ENCODE data around the gene SPATA21. TPM values are rescaled to one million over a fixed set of nuclear protein-coding genes. Genes with fewer than 3 reads are reported as not detected.

Gene SPATA21
- total and polyA plus RNA-seq, 7 experiments from 2014 or later = not detected

Other genes starting within 250 kb of the SPATA21 start
- gene ARHGEF19, start 224.8 kb downstream of the SPATA21 start, total RNA-seq = 10 to 100 TPM in 3 of 5 experiments, 1 to 10 TPM in 2; 8.8 to 12.4 (median 10.5) TPM
- gene ARHGEF19, start 224.8 kb downstream of the SPATA21 start, polyA plus RNA-seq = 1 to 10 TPM; 5.1 to 9.0 TPM
- gene CPLANE2, start 200.2 kb downstream of the SPATA21 start, total RNA-seq = 10 to 100 TPM in 2 of 5 experiments, 1 to 10 TPM in 3; 6.6 to 11.4 (median 8.8) TPM
- 1 to 10 TPM; 3.0 to 3.6 TPM for gene CPLANE2, start 200.2 kb downstream of the SPATA21 start, polyA plus RNA-seq
- 10 to 100 TPM; 18.7 to 25.7 (median 24.6) TPM for gene FBXO42, start 84.9 kb downstream of the SPATA21 start, total RNA-seq
- gene FBXO42, start 84.9 kb downstream of the SPATA21 start, polyA plus RNA-seq = 10 to 100 TPM; 17.9 to 26.7 TPM
- 100 to 1,000 TPM in 3 of 5 experiments, 10 to 100 TPM in 2; 81.6 to 163 (median 125) TPM for gene SZRD1, start 70.2 kb downstream of the SPATA21 start, total RNA-seq
- 10 to 100 TPM; 36.8 to 38.9 TPM for gene SZRD1, start 70.2 kb downstream of the SPATA21 start, polyA plus RNA-seq
- gene NECAP2, start 3.3 kb upstream of the SPATA21 start, total RNA-seq = 100 to 1,000 TPM in 4 of 5 experiments, 10 to 100 TPM in 1; 98.2 to 161 (median 148) TPM
- gene NECAP2, start 3.3 kb upstream of the SPATA21 start, polyA plus RNA-seq = 100 to 1,000 TPM; 258 to 264 TPM
- 1,000 to 10,000 TPM; 2,341 to 4,458 (median 3,337) TPM for gene RNU1-1, start 76.9 kb upstream of the SPATA21 start, total RNA-seq
- gene RNU1-1, start 76.9 kb upstream of the SPATA21 start, polyA plus RNA-seq = not detected
- 10 to 100 TPM in 4 of 5 experiments, 1 to 10 TPM in 1; 7.0 to 25.7 (median 20.7) TPM for gene NBPF1, start 176.1 kb upstream of the SPATA21 start, total RNA-seq
- 10 to 100 TPM; 10.3 to 12.3 TPM for gene NBPF1, start 176.1 kb upstream of the SPATA21 start, polyA plus RNA-seq
- 1,000 to 10,000 TPM; 2,341 to 4,458 (median 3,337) TPM for gene RNU1-3, start 229.5 kb upstream of the SPATA21 start, total RNA-seq
- gene RNU1-3, start 229.5 kb upstream of the SPATA21 start, polyA plus RNA-seq = not detected

Data from naive thymus-derived CD4-positive, alpha-beta T cell (primary cell).